Measurements from ENCODE around the gene SEZ6L.

Gene SEZ6L

GRCh38 chr22:26202280-26202924 is 33.1 kb downstream of the SEZ6L start:
- Histone ChIP-seq H3K4me3 (replicated peaks; ENCODE audit: insufficient read depth, low read length) (no peak overlapping the region), H3K27me3 (ENCODE audit: insufficient read depth, poor library complexity, severe bottlenecking) (peaks cover 3% of the 10 kb centered on the region), H3K27ac (replicated peaks) (no peak overlapping the region)
- DNase-seq (ENCODE audit: low read depth in 1 of 2, low spot score in 1 of 2): no peak
- TF ChIP-seq, protein P1, sequence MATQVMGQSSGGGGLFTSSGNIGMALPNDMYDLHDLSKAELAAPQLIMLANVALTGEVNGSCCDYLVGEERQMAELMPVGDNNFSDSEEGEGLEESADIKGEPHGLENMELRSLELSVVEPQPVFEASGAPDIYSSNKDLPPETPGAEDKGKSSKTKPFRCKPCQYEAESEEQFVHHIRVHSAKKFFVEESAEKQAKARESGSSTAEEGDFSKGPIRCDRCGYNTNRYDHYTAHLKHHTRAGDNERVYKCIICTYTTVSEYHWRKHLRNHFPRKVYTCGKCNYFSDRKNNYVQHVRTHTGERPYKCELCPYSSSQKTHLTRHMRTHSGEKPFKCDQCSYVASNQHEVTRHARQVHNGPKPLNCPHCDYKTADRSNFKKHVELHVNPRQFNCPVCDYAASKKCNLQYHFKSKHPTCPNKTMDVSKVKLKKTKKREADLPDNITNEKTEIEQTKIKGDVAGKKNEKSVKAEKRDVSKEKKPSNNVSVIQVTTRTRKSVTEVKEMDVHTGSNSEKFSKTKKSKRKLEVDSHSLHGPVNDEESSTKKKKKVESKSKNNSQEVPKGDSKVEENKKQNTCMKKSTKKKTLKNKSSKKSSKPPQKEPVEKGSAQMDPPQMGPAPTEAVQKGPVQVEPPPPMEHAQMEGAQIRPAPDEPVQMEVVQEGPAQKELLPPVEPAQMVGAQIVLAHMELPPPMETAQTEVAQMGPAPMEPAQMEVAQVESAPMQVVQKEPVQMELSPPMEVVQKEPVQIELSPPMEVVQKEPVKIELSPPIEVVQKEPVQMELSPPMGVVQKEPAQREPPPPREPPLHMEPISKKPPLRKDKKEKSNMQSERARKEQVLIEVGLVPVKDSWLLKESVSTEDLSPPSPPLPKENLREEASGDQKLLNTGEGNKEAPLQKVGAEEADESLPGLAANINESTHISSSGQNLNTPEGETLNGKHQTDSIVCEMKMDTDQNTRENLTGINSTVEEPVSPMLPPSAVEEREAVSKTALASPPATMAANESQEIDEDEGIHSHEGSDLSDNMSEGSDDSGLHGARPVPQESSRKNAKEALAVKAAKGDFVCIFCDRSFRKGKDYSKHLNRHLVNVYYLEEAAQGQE (IDR thresholded peaks at IDR 0.05; ENCODE audit: insufficient replicate concordance, low read depth): no peak
- no peak for TF ChIP-seq GABPA (IDR thresholded peaks at IDR 0.05; ENCODE audit: low read depth)
- no peak for TF ChIP-seq SPI1 (IDR thresholded peaks at IDR 0.05; ENCODE audit: borderline replicate concordance, low read depth)
- no peak for TF ChIP-seq POLR2AphosphoS5 (IDR thresholded peaks at IDR 0.05; ENCODE audit: low read depth)
- TF ChIP-seq, protein P2, sequence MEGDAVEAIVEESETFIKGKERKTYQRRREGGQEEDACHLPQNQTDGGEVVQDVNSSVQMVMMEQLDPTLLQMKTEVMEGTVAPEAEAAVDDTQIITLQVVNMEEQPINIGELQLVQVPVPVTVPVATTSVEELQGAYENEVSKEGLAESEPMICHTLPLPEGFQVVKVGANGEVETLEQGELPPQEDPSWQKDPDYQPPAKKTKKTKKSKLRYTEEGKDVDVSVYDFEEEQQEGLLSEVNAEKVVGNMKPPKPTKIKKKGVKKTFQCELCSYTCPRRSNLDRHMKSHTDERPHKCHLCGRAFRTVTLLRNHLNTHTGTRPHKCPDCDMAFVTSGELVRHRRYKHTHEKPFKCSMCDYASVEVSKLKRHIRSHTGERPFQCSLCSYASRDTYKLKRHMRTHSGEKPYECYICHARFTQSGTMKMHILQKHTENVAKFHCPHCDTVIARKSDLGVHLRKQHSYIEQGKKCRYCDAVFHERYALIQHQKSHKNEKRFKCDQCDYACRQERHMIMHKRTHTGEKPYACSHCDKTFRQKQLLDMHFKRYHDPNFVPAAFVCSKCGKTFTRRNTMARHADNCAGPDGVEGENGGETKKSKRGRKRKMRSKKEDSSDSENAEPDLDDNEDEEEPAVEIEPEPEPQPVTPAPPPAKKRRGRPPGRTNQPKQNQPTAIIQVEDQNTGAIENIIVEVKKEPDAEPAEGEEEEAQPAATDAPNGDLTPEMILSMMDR (IDR thresholded peaks at IDR 0.05; ENCODE audit: insufficient read depth, low read length): no peak

- TF ChIP-seq GABPA (IDR thresholded peaks at IDR 0.05; ENCODE audit: low read depth): no peak
- no peak for TF ChIP-seq SPI1 (IDR thresholded peaks at IDR 0.05; ENCODE audit: borderline replicate concordance, low read depth)
- TF ChIP-seq, protein P1 (IDR thresholded peaks at IDR 0.05; ENCODE audit: insufficient replicate concordance, low read depth): no peak
- TF ChIP-seq POLR2AphosphoS5 (IDR thresholded peaks at IDR 0.05; ENCODE audit: low read depth): no peak
- TF ChIP-seq, protein P2 (IDR thresholded peaks at IDR 0.05; ENCODE audit: insufficient read depth, low read length): no peak
- DNase-seq (ENCODE audit: low read depth in 1 of 2, low spot score in 1 of 2): no peak
- Histone ChIP-seq H3K27me3 (ENCODE audit: insufficient read depth, poor library complexity, severe bottlenecking) (no peaks in the 10 kb centered on the region), H3K27ac (replicated peaks) (no peak overlapping the region), H3K4me3 (replicated peaks; ENCODE audit: insufficient read depth, low read length) (no peak overlapping the region)
Observed at GRCh38 chr22:26205494-26205893, 36.2 kb downstream of the SEZ6L start.

DNA sequence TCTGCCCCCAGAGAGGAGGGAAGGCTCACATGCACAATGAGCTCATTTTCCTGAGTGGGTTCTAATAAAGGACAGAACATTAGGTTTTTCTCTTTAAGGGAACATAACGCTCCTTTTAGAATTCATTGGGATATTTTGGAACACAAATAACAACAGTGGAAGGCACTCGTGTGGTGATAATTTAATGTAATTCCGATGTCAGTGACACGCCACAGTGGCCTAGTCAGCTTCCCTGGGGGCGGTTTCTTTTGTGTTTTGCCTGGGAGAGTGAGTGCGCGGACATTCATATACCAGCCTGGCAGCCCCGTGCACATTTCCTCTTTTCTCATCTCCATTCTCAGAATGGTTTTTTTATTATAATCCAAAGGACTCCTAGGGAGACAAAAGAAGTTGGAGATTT is 41.1 kb downstream of the SEZ6L start:
- peaks cover 3% of the 10 kb centered on the region for H3K27me3 ChIP-seq (ENCODE audit: insufficient read depth, poor library complexity, severe bottlenecking)
- H3K4me3 ChIP-seq (replicated peaks; ENCODE audit: insufficient read depth, low read length): no peak overlapping the region
- H3K27ac ChIP-seq (replicated peaks): no peak overlapping the region
- TF ChIP-seq POLR2AphosphoS5 (IDR thresholded peaks at IDR 0.05; ENCODE audit: low read depth) (no peak), SPI1 (IDR thresholded peaks at IDR 0.05; ENCODE audit: borderline replicate concordance, low read depth) (no peak), GABPA (IDR thresholded peaks at IDR 0.05; ENCODE audit: low read depth) (no peak)
- TF ChIP-seq, protein P2 (IDR thresholded peaks at IDR 0.05; ENCODE audit: insufficient read depth, low read length): no peak
- TF ChIP-seq, protein P1 (IDR thresholded peaks at IDR 0.05; ENCODE audit: insufficient replicate concordance, low read depth): no peak
- no peak for DNase-seq (ENCODE audit: low read depth in 1 of 2, low spot score in 1 of 2)
